Measurements from ENCODE around the gene PNPT1. TPM values are rescaled to one million over a fixed set of nuclear protein-coding genes. Genes with fewer than 3 reads are reported as not detected.

The PNPT1 gene
- total RNA-seq, 1 experiment from 2014 or later, result 31.7 TPM

DNA sequence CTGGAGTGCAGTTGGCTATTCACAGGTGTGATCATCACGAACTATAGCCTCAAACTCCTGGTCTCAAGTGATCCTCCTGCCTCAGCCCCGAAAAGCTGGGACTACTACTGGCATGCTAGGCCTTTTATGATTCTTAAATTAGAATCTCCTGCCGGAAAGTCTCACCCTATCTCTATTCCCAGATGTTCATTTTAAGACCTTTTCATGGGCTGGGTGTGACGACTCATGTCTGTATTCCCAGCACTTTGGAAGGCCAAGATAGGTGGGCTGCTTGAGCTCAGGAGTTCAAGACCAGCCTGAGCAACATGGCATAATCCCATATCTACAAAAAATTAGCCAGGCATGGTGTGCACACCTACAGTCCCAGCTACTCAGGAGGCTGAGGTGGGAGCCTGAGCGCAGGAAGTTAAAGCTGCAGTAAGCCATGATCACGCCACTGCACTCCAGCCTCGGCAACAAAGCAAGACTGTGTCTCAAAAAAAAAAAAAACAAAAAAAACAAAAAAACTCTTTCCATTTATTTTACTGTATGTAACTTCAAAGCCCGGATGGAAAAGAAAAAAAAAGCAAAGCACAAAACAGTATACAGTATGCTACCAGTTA is 84.3 kb downstream of the PNPT1 start:
- no peak overlapping the region for H3K4me2 ChIP-seq (ENCODE audit: low read length)
- ChIA-PET CTCF (no interaction called here), RAD21 (ENCODE audit: low non-redundant PET in 1 of 2, low total read pairs in 2 of 2, uncharacterized antibody in 2 of 2, unreplicated experiment in 2 of 2) (no interaction called here)

More for the DNA sequence above, 84.3 kb downstream of the PNPT1 start:
- no peak for ATAC-seq
- H3K27me3 ChIP-seq (ENCODE audit: insufficient read depth, low read length), result no peaks in the 10 kb centered on the region
- no TSS peak for BruUV-seq (replicated peaks)
- H3K4me1 ChIP-seq (ENCODE audit: control insufficient read depth in 1 of 2, insufficient read depth in 2 of 2, low read length in 2 of 2), result no peaks in the 10 kb centered on the region
- TF ChIP-seq, protein P1, sequence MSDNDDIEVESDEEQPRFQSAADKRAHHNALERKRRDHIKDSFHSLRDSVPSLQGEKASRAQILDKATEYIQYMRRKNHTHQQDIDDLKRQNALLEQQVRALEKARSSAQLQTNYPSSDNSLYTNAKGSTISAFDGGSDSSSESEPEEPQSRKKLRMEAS (IDR thresholded peaks at IDR 0.05), result no peak
- TF ChIP-seq POLR2A (IDR thresholded peaks at IDR 0.05; ENCODE audit: borderline replicate concordance, extremely low read depth, insufficient read depth, insufficient read length) (no peak), JUND (IDR thresholded peaks at IDR 0.05) (no peak), POLR2AphosphoS5 (IDR thresholded peaks at IDR 0.05; ENCODE audit: low read depth, low read length) (no peak), ELF1 (IDR thresholded peaks at IDR 0.05; ENCODE audit: borderline replicate concordance, low read depth) (no peak), SRF (IDR thresholded peaks at IDR 0.05; ENCODE audit: low read depth) (no peak)
- TF ChIP-seq, protein P2, sequence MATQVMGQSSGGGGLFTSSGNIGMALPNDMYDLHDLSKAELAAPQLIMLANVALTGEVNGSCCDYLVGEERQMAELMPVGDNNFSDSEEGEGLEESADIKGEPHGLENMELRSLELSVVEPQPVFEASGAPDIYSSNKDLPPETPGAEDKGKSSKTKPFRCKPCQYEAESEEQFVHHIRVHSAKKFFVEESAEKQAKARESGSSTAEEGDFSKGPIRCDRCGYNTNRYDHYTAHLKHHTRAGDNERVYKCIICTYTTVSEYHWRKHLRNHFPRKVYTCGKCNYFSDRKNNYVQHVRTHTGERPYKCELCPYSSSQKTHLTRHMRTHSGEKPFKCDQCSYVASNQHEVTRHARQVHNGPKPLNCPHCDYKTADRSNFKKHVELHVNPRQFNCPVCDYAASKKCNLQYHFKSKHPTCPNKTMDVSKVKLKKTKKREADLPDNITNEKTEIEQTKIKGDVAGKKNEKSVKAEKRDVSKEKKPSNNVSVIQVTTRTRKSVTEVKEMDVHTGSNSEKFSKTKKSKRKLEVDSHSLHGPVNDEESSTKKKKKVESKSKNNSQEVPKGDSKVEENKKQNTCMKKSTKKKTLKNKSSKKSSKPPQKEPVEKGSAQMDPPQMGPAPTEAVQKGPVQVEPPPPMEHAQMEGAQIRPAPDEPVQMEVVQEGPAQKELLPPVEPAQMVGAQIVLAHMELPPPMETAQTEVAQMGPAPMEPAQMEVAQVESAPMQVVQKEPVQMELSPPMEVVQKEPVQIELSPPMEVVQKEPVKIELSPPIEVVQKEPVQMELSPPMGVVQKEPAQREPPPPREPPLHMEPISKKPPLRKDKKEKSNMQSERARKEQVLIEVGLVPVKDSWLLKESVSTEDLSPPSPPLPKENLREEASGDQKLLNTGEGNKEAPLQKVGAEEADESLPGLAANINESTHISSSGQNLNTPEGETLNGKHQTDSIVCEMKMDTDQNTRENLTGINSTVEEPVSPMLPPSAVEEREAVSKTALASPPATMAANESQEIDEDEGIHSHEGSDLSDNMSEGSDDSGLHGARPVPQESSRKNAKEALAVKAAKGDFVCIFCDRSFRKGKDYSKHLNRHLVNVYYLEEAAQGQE (IDR thresholded peaks at IDR 0.05; ENCODE audit: low read depth), result no peak
- H3K9me2 ChIP-seq (ENCODE audit: insufficient read depth), result no peaks in the 10 kb centered on the region
- H4K20me1 ChIP-seq (ENCODE audit: insufficient read depth), result no peaks in the 10 kb centered on the region; the same call in 1 of the 2 replicates
- peaks cover 57% of the 10 kb centered on the region for H3K79me2 ChIP-seq (ENCODE audit: insufficient read depth, low read length)
- intact Hi-C loops (cut with micrococcal nuclease), result no loop called here
- H3K36me3 ChIP-seq (ENCODE audit: control insufficient read depth in 1 of 2, insufficient read depth in 2 of 2, low read length in 2 of 2), result peaks cover 9 to 12% of the 10 kb centered on the region in 2 experiments
- no peak overlapping the region for H3K4me3 ChIP-seq (replicated peaks in 1 of 2; ENCODE audit: low read depth in 1 of 2, low read length in 2 of 2)
- DNase-seq (ENCODE audit: low read depth, low spot score), result no peak
- H3K9ac ChIP-seq (ENCODE audit: low read length), result no peak overlapping the region
- H3K9me3 ChIP-seq (ENCODE audit: control insufficient read depth in 1 of 2, insufficient read depth in 1 of 2, low read depth in 1 of 2, low read length in 2 of 2), result no peaks in the 10 kb centered on the region
- H3K27ac ChIP-seq (ENCODE audit: low read depth, low read length), result no peak overlapping the region
- POLR2A ChIA-PET, result no interaction called here
- no peak overlapping the region for H2AFZ ChIP-seq (ENCODE audit: low read depth, low read length, poor library complexity, severe bottlenecking)
